Gastroesophageal sphincter (tissue), 3 donors: Measurements from ENCODE around the gene APBA2.

Experiments used
- CTCF ChIP-seq, 4 experiments: fragments of 200-600 bp in 2 of 4; fragments of 450-650 bp in 2 of 4; sonication (generic) in 1 of 4; IDR thresholded peaks; one replicate each; pipeline ENCODE4 v1.5.1; 2017 to 2019; ENCODE audit warnings: antibody characterized with exemption in 4 of 4, mild to moderate bottlenecking in 2 of 4, moderate library complexity in 2 of 4
- EP300 ChIP-seq: sonication (generic); formaldehyde crosslinking; IDR thresholded peaks from one replicate; pipeline ENCODE4 v1.6.1; 2017; ENCODE audit warnings: antibody characterized with exemption, mild to moderate bottlenecking

- TF ChIP-seq EP300, result no peak
- TF ChIP-seq CTCF (IDR thresholded peaks at IDR 0.05), result no peak
Observed at GRCh38 chr15:28878209-28878608, 7.6 kb upstream of the APBA2 start.
